Endothelial cell of hepatic sinusoid (primary cell): ENCODE data around the gene BLTP3B.

Source experiments
- in situ Hi-C: cut with HindIII; loops from 2 replicates; pipeline ENCODE4 v1.10.0; 2017; ENCODE audit warnings: low sequenced_read_pairs

Gene BLTP3B

DNA sequence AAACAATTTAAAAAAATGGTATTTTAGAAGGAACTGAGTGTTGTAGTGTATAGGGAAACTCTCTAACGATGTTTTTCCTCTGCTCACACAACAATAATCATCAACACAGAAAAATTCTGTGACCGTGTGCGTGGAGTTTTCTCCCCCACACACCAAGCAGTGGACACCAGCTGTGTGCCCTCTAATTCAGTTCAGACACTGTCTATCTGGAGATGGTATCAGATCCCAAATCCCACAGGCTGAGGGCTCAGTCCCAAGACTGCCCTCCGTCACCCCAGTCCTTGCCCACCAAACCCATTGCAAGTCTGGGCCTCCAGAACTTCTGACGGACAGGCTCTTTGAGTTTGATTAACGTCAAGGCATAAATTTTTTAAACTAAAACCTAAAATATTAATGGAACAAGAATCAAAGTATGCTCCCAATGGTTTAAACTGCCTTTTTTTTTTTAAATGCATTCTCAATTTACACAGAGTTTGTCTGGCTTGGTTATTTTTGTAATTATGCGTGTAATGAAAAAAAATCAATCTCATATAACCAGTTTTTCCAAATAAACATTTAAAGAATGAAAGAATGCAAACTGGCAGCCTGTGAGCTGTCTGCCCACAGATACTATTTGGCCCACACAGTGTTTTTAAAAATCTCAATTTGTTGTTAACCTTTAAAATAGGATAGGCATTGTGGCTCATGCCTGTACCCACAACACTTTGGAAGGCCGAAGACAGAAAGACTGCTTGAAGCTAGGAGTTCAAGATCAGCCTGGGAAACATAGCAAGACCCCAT, 19.2 kb downstream of the BLTP3B start:
- in situ Hi-C loops, result no loop called here

DNA sequence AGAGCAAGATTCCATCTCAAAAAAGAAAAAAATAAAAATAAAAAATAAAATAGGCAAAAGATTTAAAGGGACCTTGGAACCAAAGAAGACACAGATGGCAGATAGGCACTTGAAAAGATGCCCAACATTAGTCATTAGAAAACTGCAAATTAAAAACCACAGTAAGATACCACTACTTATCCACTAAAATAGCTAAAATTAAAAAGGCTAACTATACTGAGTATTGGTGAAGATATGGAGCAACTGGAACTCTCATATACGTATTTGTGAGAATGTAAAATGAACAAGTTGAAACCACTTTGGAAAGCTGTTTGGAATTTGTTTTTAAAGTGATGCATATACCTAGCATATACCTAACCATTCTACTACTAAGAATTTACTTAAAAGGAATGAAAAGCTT, 22.3 kb downstream of the BLTP3B start:
- in situ Hi-C loops, result no loop called here

DNA sequence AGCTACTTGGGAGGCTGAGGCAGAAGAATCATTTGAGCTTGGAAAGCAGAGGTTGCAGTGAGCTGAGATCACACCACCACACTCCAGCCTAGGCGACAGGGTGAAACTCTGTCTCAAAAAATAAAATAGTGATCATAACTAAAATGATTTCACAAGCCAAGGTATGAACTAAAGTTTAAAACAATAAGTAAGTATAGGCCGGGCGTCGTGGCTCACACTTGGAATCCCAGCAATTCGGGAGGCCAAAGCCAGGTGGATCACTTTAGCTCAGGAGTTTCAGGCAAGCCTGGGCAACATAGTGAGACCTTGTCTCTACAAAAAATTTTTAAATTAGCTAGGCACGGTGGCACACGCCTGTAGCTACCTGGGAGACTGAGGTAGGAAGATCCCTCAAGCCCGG, 27.4 kb downstream of the BLTP3B start:
- in situ Hi-C loops, result no loop called here

DNA sequence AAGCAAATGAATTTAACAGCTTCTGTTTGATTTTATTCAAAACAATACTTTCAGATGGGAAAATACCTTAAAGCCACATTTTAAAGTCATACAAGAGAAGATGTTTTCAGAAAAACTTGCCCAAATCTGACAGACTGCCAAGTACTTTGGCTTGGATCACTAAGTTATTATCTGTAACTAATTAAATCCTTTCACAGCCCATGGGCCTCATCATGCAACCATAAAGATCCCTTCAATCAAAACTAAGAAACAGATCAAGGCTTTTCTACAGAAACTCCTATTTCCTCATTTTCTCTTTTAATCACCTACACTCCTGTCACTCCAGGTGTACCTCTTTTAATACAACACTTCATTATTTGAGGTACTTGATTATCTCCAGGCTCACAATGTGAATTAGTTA, 28.1 kb downstream of the BLTP3B start:
- in situ Hi-C loops, result no loop called here

DNA sequence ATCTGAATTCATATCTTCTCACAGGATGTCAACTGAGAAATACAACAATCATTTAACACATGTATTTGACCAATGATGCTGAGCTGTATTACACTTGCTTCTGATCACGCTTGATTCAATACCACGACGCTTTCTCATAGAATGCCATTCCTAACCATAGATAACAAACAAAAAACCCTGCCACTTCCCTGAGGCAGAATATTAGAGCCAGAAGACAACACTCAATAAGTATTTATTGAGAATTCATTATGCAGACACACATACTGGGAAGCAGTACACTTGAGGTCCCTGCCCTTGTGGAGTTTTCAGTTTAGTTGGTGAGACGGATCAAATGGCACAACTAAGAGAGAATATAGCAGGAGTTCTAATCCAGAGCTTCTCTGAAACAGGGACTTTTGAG, 32.4 kb downstream of the BLTP3B start:
- in situ Hi-C loops, result no loop called here

DNA sequence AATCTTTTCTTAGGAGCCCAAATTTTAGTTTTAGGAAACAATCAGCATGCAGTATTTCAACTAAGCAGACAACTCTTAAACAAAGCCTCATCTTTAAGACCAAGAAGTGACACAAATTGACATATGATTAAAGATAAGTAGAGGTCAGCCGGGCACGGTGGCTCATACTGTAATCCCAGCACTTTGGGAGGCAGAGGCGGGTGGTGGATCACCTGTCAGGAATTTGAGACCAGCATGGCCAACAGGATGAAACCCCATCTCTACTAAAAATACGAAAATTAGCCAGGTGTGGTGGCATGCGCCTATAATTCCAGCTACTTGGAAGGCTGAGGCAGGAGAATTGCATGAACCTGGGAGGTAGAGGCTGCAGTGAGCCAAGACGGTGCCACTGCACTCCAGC, 35.8 kb downstream of the BLTP3B start:
- in situ Hi-C loops, result no loop called here

DNA sequence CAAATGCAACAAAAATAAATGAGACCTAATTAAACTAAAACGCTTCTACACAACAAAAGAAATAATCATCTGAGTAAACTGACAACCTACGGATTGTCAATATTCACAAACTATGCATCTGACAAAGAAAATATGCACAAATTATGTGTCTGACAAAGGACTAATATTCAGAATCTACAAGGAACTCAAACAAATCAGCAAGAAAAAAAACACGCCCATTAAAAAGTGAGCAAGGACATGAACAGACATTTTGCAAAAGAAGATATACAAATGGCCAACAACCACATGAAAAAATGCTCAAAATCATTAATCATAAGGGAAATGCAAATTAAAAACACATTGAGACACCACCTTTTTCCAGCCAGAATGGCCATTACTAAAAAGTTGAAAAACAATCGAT, 37.0 kb downstream of the BLTP3B start:
- in situ Hi-C loops, result no loop called here

DNA sequence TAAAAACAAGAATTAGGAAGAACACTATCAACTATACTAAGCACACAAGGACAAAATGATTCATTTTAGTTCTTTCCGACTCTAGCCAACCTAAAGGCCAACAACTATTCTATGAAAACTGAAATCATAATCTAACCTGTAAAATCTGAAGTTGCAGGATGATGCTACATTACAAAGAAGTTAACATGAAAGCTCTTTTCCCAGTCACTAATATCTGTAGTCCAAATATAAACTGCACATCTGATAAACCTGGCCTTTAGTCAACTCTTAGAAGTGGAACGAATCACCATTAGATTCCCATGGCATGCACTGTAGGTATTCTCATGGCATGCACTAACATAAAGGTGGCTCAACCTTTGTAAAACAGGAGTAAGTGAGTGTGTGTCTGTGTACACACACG, 41.7 kb downstream of the BLTP3B start:
- in situ Hi-C loops, result no loop called here
